ENCODE measurements around the gene TFRC.
"Not testable (repeated sequence)": the region's sequence is repeated elsewhere in the genome, so short reads cannot be mapped to it uniquely, and the experiment has no call there.

TFRC gene

GRCh38 chr3:196047391-196048030, 34.4 kb downstream of the TFRC start:
- no peak for DNase-seq

- DNase-seq = no peak
These were observed 37.4 kb downstream of the TFRC start for GRCh38 chr3:196044513-196044912.

GRCh38 chr3:196042673-196043072, 39.2 kb downstream of the TFRC start:
- no peak for DNase-seq

- DNase-seq = no peak
These were observed 42.5 kb downstream of the TFRC start for GRCh38 chr3:196039359-196039758.

- DNase-seq = peak; percentile 11
These were observed 55.8 kb downstream of the TFRC start for GRCh38 chr3:196026059-196026458.

- no peak for DNase-seq
These were observed 56.9 kb downstream of the TFRC start for GRCh38 chr3:196024968-196025367.

GRCh38 chr3:196023947-196024346, 57.9 kb downstream of the TFRC start:
- no peak for DNase-seq

GRCh38 chr3:196022499-196022878, 59.4 kb downstream of the TFRC start:
- not testable (repeated sequence) for DNase-seq

- DNase-seq = no peak
These were observed 61.5 kb downstream of the TFRC start for GRCh38 chr3:196020373-196020772.

GRCh38 chr3:196019576-196019975, 62.3 kb downstream of the TFRC start:
- DNase-seq = not testable (repeated sequence)

GRCh38 chr3:196018159-196018558, 63.7 kb downstream of the TFRC start:
- DNase-seq = not testable (repeated sequence)

- DNase-seq = no peak
These were observed 65.4 kb downstream of the TFRC start for GRCh38 chr3:196016485-196016884.

- no peak for DNase-seq
These were observed 65.8 kb downstream of the TFRC start for GRCh38 chr3:196016059-196016458.

- no peak for DNase-seq
These were observed 68.1 kb downstream of the TFRC start for GRCh38 chr3:196013587-196014487.

- DNase-seq = no peak
These were observed 68.9 kb downstream of the TFRC start for GRCh38 chr3:196012941-196013476.

GRCh38 chr3:196012481-196012880, 69.4 kb downstream of the TFRC start:
- DNase-seq = no peak

GRCh38 chr3:196009456-196009855, 72.4 kb downstream of the TFRC start:
- no peak for DNase-seq

- DNase-seq = no peak
These were observed 73.0 kb downstream of the TFRC start for GRCh38 chr3:196008929-196009328.

- DNase-seq = no peak
These were observed 73.5 kb downstream of the TFRC start for GRCh38 chr3:196008387-196008786.

GRCh38 chr3:196007744-196008335, 74.0 kb downstream of the TFRC start:
- no peak for DNase-seq

- DNase-seq = not testable (repeated sequence)
These were observed 76.6 kb downstream of the TFRC start for GRCh38 chr3:196005338-196005737.

- not testable (repeated sequence) for DNase-seq
These were observed 77.4 kb downstream of the TFRC start for GRCh38 chr3:196004359-196005052.

GRCh38 chr3:196003611-196004010, 78.3 kb downstream of the TFRC start:
- DNase-seq = no peak

Data from stimulated activated CD4-positive, alpha-beta T cell treated with anti-CD3 and anti-CD28 coated beads, Interleukin-15, amount 100 ng/mL, for 24 hours (primary cell).